GM18868 (cell line): ENCODE measurements around the gene DNASE2B.
"Not testable (repeated sequence)": the region's sequence is repeated elsewhere in the genome, so short reads cannot be mapped to it uniquely, and the experiment has no call there.

ENCODE experiments used
- ATAC-seq: cut with Tn5 transposase; IDR thresholded peaks from one replicate; pipeline ENCODE4 v1.9.1; 2021; ENCODE audit warnings: mild to moderate bottlenecking, moderate library complexity; ENCODE audit not compliant: unreplicated experiment

Gene DNASE2B

DNA sequence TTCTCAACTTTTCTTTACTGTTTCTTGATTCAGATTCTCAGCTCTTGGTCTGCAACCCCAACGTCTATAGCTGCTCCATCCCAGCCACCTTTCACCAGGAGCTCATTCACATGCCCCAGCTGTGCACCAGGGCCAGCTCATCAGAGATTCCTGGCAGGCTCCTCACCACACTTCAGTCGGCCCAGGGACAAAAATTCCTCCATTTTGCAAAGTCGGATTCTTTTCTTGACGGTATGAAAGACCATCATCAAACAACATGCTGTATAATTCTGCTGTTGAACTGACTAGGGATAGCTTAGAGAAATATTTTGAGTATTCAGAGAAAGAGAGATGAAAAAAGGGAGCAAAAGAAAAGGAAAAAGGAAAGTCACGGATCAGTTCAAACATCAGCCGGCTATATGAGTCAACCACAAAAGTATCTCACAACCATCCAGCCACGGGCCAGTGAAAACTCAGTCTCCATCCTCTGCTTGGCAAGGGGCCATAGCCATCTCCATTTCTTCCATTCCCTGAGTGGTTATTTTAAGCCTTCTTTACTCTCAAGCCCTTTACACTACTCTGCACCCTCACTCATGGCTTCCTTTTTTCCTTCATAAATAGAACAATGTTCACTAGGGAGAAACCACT is 14.1 kb downstream of the DNASE2B start:
- ATAC-seq, result no peak

DNA sequence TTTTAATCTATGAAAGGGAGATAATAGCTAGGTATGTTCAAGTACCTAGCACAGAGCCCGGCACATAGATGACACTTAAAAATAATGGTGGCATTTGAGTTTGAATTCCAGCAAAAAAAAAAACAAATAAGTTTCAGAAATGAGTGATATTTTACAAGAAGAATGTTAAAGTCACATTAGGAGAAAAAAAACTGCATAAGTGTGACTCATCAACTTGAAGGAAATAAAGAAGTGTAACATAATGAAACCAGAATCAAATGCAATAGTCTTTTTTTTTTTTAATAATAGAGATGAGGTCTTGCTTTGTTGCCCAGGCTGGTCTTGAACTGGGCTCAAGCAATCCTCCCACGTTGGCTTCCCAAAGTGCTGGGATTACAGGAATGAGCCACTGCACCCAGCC is 17.1 kb downstream of the DNASE2B start:
- ATAC-seq, result no peak

GRCh38 chr1:84422909-84423308 is 24.6 kb downstream of the DNASE2B start:
- ATAC-seq, result no peak

DNA sequence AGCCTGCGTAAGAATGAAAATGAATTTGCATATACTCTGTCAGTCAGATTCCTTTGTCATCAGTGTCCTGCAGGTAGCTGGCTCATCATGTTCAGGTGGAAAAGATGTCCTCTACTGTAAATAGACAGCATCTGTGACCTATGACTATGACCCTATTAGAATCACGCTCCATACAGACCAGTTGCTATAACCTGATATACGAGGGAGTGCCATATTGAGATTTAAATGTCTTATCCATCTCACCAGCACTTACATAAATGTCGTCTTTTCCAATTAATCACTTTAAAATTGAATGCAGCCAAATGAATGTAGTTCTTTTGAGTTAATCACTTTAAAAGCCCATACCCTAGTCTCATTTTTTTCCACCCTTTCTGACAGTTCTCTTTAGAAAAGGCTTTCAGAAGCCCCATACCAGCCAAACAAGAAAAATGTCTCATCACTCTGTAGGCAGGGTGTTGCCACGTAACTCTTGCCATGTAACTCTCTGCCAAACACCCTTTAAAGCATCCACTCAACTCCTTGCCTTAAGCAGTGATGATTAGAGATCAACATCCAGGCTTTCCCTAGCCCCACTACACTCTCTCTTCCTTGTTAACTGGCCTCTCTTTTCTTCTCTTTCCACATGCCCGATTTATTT is 26.3 kb downstream of the DNASE2B start:
- no peak for ATAC-seq

DNA sequence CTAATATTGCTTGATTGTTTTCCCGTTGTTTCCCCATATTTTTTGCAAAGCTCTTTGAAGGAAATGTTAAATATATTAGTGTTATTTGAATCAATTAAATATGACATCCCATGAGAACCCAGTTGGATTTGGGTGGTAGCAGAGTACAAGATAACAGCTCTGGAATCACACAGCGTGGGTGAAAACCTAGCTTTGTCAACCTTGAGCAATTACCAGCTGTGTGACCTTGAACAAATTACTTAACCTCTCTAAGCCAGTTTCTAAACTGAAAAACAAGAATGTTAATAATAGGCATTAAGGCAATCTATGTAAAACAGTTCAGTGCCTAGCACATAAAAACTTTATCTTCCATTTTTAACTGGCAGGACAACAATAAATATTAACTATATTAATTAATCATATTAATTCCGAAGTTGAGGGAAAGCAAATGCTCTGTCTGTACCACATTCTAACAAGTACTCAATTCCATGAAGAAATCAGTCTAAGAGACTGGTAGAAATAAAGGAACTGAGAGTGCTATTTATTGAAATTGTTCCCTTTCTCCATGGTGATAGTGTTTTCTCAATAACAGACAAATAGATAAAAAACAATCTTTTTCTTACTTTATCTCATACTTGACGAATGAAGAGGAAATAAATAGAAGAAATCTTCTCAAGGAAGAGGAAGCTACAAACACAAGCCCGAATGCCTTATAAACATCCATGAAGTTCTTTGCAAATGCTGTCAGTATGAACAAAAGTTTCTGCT is 27.0 kb downstream of the DNASE2B start:
- no peak for ATAC-seq

GRCh38 chr1:84426376-84426775 is 28.1 kb downstream of the DNASE2B start:
- no peak for ATAC-seq

GRCh38 chr1:84427250-84428188 is 29.2 kb downstream of the DNASE2B start:
- ATAC-seq, result no peak

GRCh38 chr1:84428235-84428634 is 30.0 kb downstream of the DNASE2B start:
- ATAC-seq, result no peak

DNA sequence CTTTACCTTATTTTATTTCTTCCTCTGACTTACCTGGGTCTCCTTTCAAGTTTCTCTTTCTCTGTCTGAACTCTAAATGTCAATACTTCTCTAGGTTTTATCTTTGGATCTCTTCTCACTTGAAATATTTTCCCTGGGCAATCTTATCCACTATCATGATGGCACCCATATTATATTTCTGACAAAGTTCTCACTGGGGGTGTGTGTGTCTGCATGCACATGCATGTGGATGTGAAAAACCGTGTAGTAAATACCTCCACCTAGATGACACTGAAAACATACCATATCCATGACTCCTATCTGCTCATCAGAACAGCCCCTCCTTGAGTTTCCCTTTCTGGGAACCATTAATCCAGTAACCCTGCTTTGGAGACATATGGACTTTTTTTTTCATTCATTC is 30.9 kb downstream of the DNASE2B start:
- ATAC-seq, result no peak

DNA sequence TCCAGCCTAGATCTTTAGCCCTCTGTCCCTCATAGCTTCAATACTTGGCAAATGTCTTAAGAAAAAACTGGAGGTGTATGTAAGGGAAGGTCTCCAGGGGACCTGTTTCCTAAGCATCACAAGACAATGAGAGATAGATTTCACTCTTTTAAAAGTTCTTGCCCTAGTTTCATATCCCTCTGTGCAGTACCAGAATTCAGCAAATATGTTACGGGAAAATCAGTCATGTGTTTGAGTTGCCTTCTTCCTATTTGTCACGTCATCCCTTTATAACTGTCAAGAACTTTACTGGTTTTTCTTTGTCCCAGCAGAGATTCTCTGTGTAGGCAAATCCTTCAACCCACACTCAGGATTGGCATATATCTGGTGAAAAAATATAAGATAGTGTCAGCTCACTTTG is 32.3 kb downstream of the DNASE2B start:
- ATAC-seq, result no peak

DNA sequence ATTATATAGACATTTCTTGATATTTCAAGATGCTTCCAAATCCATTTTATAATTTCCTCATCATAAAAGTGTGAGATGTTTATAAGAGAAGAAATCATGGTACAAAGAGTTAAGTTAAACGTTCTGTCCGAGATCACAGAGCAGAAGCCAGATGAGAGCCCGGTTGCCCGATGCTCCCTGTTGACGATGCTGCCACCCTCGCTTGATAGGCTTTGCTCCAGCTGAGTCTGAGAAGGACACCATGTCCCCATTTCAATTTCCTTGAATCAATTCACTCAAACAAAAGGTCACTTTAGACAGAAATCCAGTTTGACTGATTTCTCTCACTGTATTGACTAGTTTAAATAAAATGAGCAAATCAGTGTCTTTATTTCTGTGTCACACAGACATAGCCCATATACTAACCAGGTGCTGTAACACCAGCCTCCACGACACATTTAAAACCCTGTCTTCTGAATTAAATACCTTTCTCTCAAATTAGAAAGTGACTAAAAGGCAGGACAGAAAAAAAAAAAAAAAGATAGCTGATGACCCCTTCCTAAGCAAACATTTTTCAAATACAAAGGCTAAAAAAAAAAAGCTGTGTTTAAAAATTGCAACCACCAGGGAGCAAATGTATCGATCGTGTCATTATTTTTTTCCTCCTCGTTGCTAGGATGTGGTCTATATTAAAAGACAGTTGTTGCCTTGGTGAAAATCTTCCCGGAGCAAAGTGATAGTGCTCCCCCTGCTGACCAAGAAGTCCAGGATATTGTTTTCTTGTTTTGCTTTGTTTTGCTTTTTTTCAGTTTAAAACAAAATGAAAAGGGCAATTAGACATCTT is 35.2 kb downstream of the DNASE2B start:
- ATAC-seq, result peak; percentile 44

- no peak for ATAC-seq
These were observed 35.9 kb downstream of the DNASE2B start for GRCh38 chr1:84434081-84434769.

DNA sequence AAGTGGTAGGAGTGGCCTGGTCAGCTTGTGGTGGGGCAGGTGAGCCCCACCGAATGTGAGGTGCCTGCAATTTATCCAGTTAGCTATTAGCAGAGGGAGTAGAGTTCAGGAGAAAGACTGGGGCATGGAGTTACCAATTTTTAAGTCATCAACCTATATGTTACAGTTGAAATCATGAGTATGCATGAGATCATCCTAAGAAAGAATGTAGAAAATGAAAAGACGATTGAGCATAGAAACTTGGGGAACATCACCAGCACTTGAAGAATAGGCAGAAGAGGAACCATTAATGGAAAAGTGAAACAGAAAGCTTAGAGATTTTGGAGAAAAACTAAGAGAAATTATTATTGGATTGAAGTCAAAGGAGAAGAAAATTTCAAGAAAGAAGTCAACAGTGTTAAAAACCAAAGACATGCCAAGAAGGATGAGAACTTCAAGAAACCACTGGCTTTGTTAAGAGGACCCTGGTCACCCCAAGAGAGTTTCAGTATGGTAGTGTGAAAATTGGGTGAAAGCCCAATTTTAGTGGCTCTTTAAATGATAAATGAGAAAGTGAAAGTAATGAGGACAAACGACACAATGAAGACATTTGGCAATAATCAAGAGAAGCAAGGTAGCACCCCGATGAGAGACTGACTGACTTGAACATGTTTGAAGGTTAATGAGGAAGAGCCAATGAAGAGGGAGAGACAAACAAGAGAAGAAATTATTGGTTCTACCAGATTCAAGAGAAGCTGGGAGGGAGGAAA is 36.7 kb downstream of the DNASE2B start:
- peak; percentile 39 for ATAC-seq

DNA sequence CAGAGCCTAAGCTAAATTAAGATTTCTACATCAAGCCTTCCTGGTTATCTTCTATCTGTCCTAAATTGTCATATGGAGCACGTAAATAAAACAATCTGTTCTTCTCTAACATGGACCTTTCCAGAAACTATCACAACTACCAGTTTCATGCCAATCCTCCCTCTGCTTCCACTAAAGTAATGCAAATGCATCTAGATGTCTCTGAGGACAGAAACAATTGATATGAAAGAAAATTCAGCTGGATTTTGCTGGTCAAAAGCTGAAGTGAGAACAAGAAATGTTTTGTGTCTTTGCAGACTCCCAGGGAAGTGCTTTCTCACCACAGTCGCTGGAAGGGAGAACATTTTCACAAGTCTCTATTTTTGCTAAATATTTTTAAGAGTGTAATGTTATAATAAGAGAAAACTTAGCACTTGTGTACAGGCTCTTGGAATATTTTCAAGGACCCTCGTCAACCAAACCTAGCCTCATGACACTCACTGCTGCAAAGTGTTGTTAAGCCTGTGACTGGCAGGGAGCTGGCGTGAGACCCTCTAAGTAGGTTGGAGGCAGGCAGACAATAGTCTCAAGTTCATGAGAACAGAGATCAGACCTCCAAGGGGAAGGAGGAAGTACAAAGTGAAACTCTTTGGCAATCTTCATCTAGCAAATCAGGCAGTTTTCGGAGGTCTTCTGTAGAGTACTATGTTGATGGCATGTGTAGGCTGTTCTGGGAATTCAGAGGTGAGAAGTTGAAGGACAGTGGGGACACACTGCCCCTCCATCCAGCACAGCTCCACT is 38.8 kb downstream of the DNASE2B start:
- ATAC-seq, result peak; percentile 53

GRCh38 chr1:84442256-84442655 is 44.0 kb downstream of the DNASE2B start:
- peak; percentile 96 for ATAC-seq

DNA sequence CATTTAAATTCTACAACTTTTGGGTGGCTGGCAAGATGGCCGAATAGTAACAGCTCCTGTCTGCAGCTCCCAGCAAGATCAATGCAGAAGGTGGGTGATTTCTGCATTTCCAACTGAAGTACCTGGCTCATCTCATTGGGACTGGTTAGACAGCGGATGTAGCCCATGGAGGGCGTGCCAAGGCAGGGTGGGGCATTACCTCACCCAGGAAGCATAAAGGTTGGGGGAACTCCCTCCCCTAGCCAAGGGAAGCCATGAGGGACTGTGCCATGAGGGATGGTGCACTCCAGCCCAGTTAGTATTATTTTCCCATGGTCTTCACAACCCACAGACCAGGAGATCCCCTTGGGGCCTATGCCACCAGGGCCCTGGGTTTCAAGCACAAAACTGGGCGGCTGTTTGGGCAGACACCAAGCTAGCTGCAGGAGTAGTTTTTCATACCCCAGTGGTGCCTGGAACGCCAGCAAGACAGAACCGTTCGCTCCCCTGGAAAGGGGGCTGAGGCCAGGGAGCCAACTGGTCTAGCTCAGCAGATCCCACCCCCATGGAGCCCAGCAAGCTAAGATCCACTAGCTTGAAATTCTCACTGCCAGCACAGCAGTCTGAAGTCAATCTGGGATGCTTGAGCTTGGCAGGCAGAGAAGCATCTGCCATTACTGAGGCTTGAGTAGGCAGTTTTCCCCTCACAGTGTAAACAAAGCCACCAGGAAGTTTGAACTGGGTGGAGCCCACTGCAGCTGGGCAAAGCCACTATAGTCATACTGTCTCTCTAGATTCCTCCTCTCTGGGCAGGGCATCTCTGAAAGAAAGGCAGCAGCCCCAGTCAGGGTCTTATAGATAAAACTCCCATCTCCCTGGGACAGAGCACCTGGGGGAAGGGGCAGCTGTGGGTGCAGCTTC is 44.7 kb downstream of the DNASE2B start:
- peak; percentile 21 for ATAC-seq

DNA sequence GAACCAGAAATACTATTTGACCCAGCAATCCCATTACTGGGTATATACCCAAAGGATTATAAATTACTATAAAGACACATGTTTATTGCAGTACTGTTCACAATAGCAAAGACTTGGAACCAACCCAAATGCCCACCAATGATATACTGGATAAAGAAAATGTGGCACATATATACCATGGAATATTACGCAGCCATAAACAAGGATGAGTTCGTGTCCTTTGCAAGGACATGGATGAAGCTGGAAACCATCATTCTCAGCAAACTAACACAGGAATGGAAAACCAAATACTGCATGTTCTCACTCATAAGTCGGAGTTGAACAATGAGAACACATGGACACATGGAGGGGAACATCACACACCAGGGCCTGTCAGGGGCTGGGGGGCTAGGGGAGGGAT is 50.4 kb downstream of the DNASE2B start:
- not testable (repeated sequence) for ATAC-seq
